ENCODE measurements around the gene MIEF1.

- TF ChIP-seq CTCF (IDR thresholded peaks at IDR 0.05) (no peak), REST (IDR thresholded peaks at IDR 0.05; ENCODE audit: insufficient read depth in 1 of 2, low read depth in 2 of 2, low read length in 1 of 2) (no peak), TCF7L2 (IDR thresholded peaks at IDR 0.05; ENCODE audit: low read depth, low read length) (no peak), POLR2AphosphoS5 (IDR thresholded peaks at IDR 0.05; ENCODE audit: low read depth, low read length) (no peak), SIN3A (IDR thresholded peaks at IDR 0.05; ENCODE audit: borderline replicate concordance, insufficient read depth, low read depth, low read length) (no peak)
Measured at GRCh38 chr22:39498802-39499201, 3.3 kb upstream of the MIEF1 start.

Measured in Panc1 (cell line).